ENCODE results near the gene RAB25. TPM values are rescaled to one million over a fixed set of nuclear protein-coding genes. Genes with fewer than 3 reads are reported as not detected.

Gene RAB25
- total RNA-seq (100 to 1,000 TPM in 3 of 5 donors, 10 to 100 TPM in 2; 36.7 to 249 (median 216) TPM), polyA plus RNA-seq (100 to 1,000 TPM; 126 to 267 (median 168) TPM)
- long read RNA-seq, donor 1, transcript RAB25-201 (5 exons, 1,110 nt), result major isoform, 9 of 11 reads
- long read RNA-seq, donor 1, partial matches to known transcripts, result 0 of 11 reads
- long read RNA-seq, donor 1, other reads (novel, unspliced or antisense), result 0 of 11 reads
- long read RNA-seq, donor 2, transcript RAB25-201 (5 exons, 1,110 nt), result major isoform, 14 of 15 reads
- long read RNA-seq, donor 2, partial matches to known transcripts, result 0 of 15 reads
- long read RNA-seq, donor 2, other reads (novel, unspliced or antisense), result 0 of 15 reads
- long read RNA-seq, donor 3, transcript RAB25-205 (3 exons, 539 nt), result minor isoform, 6 of 35 reads
- long read RNA-seq, donor 3, transcript RAB25-201 (5 exons, 1,110 nt), result major isoform, 25 of 35 reads
- long read RNA-seq, donor 3, partial matches to known transcripts, result 0 of 35 reads
- long read RNA-seq, donor 3, other reads (novel, unspliced or antisense), result 0 of 35 reads
- long read RNA-seq, donor 4, partial matches to known transcripts, result 0 of 3 reads
- long read RNA-seq, donor 4, other reads (novel, unspliced or antisense), result 0 of 3 reads
- long read RNA-seq, donor 5, transcript RAB25-201 (5 exons, 1,110 nt), result major isoform, 22 of 26 reads
- long read RNA-seq, donor 5, partial matches to known transcripts, result 0 of 26 reads
- long read RNA-seq, donor 5, other reads (novel, unspliced or antisense), result 0 of 26 reads
- long read RNA-seq, donor 6, result 0 reads
- long read RNA-seq, donor 7, transcript RAB25-205 (3 exons, 539 nt), result minor isoform, 5 of 29 reads
- long read RNA-seq, donor 7, transcript RAB25-201 (5 exons, 1,110 nt), result major isoform, 15 of 29 reads
- long read RNA-seq, donor 7, partial matches to known transcripts, result 7 of 29 reads
- long read RNA-seq, donor 7, other reads (novel, unspliced or antisense), result 0 of 29 reads
- long read RNA-seq, donor 8, transcript RAB25-203 (4 exons, 681 nt), result minor isoform, 5 of 62 reads
- long read RNA-seq, donor 8, transcript RAB25-201 (5 exons, 1,110 nt), result major isoform, 31 of 62 reads
- long read RNA-seq, donor 8, transcript RAB25-205 (3 exons, 539 nt), result minor isoform, 5 of 62 reads
- long read RNA-seq, donor 8, partial matches to known transcripts, result 18 of 62 reads
- long read RNA-seq, donor 8, other reads (novel, unspliced or antisense), result 0 of 62 reads
- long read RNA-seq, donor 9, transcript RAB25-201 (5 exons, 1,110 nt), result major isoform, 13 of 31 reads
- long read RNA-seq, donor 9, transcript RAB25-205 (3 exons, 539 nt), result minor isoform, 5 of 31 reads
- long read RNA-seq, donor 9, partial matches to known transcripts, result 9 of 31 reads
- long read RNA-seq, donor 9, other reads (novel, unspliced or antisense), result 0 of 31 reads
- long read RNA-seq, donor 10, transcript RAB25-205 (3 exons, 539 nt), result minor isoform, 5 of 19 reads
- long read RNA-seq, donor 10, transcript RAB25-201 (5 exons, 1,110 nt), result major isoform, 12 of 19 reads
- long read RNA-seq, donor 10, partial matches to known transcripts, result 0 of 19 reads
- long read RNA-seq, donor 10, other reads (novel, unspliced or antisense), result 0 of 19 reads

DNA sequence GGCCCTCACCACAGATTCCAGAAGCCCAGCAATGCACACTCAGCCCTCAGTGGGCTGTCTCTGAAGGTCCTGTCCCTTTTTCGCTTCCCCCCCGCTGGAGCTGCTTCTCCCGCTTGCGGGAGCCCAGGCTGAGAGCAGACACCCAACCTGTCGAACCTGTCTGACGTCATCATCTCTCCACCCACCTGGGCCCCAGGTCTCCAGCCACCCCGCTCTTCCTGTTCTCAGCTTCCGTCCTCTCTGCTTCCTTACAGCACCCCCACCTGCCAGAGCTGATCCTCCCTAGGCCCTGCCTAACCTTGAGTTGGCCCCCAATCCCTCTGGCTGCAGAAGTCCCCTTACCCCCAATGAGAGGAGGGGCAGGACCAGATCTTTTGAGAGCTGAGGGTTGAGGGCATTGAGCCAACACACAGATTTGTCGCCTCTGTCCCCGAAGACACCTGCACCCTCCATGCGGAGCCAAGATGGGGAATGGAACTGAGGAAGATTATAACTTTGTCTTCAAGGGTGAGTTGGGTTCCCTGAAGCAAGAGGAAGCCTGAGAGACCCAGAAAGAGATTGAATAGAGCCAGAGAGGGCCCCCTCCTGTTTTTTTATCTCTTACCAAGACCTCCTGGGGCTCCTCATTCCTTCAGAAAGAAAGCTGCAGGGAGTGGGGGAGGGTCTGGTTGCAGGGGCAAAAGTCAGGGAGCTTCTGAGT lies at the start of gene RAB25:
TSS of gene RAB25 (plus strand) at position 224 of the 700 bp plus-strand sequence. CDS start at position 465, 241 bp downstream.
- Histone ChIP-seq H3K4me1 (peaks cover 4 to 29% (median 11%) of the 10 kb centered on the region in 4 donors), H3K27ac (peak within 1 kb of the TSS; percentile 71 to 86 (median 81)), H3K27me3 (no peaks in the 10 kb centered on the region), H3K36me3 (peaks cover 7 to 19% (median 17%) of the 10 kb centered on the region in 4 donors), H3K9me3 (no peaks in the 10 kb centered on the region), H3K4me3 (peak within 1 kb of the TSS; percentile 36 to 54 (median 44))
- TF ChIP-seq POLR2A (IDR thresholded peaks at IDR 0.05), result peak in 2 of 4 donors; percentile 39 to 64
- TF ChIP-seq EP300 (IDR thresholded peaks at IDR 0.05), result no peak
- TF ChIP-seq, protein P1, sequence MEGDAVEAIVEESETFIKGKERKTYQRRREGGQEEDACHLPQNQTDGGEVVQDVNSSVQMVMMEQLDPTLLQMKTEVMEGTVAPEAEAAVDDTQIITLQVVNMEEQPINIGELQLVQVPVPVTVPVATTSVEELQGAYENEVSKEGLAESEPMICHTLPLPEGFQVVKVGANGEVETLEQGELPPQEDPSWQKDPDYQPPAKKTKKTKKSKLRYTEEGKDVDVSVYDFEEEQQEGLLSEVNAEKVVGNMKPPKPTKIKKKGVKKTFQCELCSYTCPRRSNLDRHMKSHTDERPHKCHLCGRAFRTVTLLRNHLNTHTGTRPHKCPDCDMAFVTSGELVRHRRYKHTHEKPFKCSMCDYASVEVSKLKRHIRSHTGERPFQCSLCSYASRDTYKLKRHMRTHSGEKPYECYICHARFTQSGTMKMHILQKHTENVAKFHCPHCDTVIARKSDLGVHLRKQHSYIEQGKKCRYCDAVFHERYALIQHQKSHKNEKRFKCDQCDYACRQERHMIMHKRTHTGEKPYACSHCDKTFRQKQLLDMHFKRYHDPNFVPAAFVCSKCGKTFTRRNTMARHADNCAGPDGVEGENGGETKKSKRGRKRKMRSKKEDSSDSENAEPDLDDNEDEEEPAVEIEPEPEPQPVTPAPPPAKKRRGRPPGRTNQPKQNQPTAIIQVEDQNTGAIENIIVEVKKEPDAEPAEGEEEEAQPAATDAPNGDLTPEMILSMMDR (IDR thresholded peaks at IDR 0.05), result peak in 1 of 7 experiments; percentile 8
- TF ChIP-seq POLR2AphosphoS5 (IDR thresholded peaks at IDR 0.05), result peak in 2 of 3 donors; percentile 76 to 85
- intact Hi-C loops (cut with DNase I; ENCODE audit: low total_unique reads), result no loop called here
- peak; percentile 88 to 96 for DNase-seq
- 19 to 44% (median 29%) methylated on average over 11 of the region's 11 CpGs for WGBS, 5 donors

DNA sequence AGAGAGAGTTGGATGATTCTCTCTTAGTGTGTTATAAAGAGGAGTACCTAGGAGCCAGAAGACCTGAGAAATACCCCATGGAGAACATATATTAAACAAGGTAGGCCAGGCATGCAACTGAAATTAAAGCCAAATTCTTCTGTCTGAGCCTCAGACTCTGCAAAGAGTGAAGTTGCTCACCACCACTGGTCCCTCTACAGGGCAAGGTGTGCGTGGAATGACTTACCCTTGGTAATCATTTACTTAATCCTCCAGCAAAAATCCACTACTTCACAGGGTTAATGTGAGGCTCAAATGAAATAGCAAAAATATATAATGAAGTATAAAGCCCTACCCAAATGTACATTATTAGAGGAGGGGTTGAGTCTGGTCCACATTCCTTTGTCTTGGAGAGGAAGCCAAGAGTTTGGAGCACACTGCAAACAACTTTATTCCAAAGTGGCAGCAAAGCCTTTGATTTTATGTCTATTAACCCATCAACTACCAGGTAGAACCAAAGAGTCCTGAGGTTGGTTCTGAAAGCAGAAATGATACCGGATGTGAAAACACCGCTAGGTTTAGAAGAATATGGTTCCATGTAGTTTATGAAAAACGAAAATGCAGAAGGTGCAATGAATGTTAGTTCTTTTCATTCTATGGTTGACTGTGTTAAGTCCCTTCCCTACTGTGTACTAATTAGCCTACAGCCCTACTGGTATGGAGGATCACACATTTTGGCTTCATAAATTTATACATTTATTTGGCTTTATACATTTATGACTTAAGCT lies 48.7 kb upstream of the RAB25 start:
- peaks cover 67 to 96% (median 95%) of the 10 kb centered on the region in 4 donors for H3K36me3 ChIP-seq
- H3K27ac ChIP-seq, result no peak overlapping the region
- TF ChIP-seq POLR2A (IDR thresholded peaks at IDR 0.05) (no peak), EP300 (IDR thresholded peaks at IDR 0.05) (no peak), POLR2AphosphoS5 (IDR thresholded peaks at IDR 0.05) (no peak)
- TF ChIP-seq, protein P1 (IDR thresholded peaks at IDR 0.05), result no peak
- H3K4me1 ChIP-seq, result peaks cover 0 to 11% (median 4%) of the 10 kb centered on the region in 4 donors
- intact Hi-C loops (cut with DNase I; ENCODE audit: low total_unique reads), result no loop called here
- no peak for DNase-seq
- no peak overlapping the region for H3K4me3 ChIP-seq
- H3K9me3 ChIP-seq, result no peaks in the 10 kb centered on the region
- WGBS, 5 donors, result 69 to 88% (median 79%) methylated on average over 4 of the region's 4 CpGs
- no peaks in the 10 kb centered on the region for H3K27me3 ChIP-seq

DNA sequence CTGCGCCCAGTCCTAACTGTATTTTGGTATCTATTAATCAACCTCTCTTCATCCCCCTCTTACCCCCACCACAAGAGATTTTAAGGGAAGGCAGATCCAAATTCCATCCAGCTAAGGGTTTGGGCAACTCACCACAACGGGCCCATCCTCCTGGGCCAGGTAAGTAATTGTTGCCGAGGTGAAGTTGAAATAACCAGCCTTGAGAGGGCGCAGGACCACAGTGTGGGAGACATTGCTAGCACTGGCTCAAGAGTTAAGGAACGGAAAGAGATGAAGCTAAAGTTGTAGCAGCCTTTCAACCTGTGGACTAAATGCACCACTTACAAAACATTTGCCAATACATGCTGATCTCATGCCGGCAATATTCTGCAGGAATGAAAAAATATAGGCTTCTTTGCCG lies 46.1 kb upstream of the RAB25 start:
- no peak overlapping the region for H3K4me3 ChIP-seq
- intact Hi-C loops (cut with DNase I; ENCODE audit: low total_unique reads), result no loop called here

More for the DNA sequence above, 46.1 kb upstream of the RAB25 start:
- TF ChIP-seq POLR2AphosphoS5 (IDR thresholded peaks at IDR 0.05) (no peak), POLR2A (IDR thresholded peaks at IDR 0.05) (no peak)
- Histone ChIP-seq H3K27me3 (no peaks in the 10 kb centered on the region), H3K9me3 (no peaks in the 10 kb centered on the region), H3K4me1 (peaks cover 5 to 17% (median 13%) of the 10 kb centered on the region in 4 donors), H3K36me3 (peaks cover 63 to 97% (median 90%) of the 10 kb centered on the region in 4 donors), H3K27ac (no peak overlapping the region)
- WGBS, 5 donors, result 79 to 91% (median 89%) methylated on average over 7 of the region's 7 CpGs
- no peak for DNase-seq
